Subcutaneous abdominal adipose tissue (tissue), 5 donors: Measurements from ENCODE around the gene ACOT11.

Experiments
- H3K27ac ChIP-seq: one replicate; pipeline ENCODE4 v1.7.0; 2013; ENCODE audit warnings: low read depth, mild to moderate bottlenecking, inconsistent platforms, low read length, moderate library complexity
- H3K27me3 ChIP-seq, 5 donors: one replicate each; pipeline ENCODE4 v1.7.0; 2013; ENCODE audit warnings: low read length in 5 of 5, inconsistent platforms in 1 of 5; ENCODE audit not compliant: control insufficient read depth in 5 of 5, insufficient read depth in 4 of 5
- H3K36me3 ChIP-seq, 5 donors: one replicate each; pipeline ENCODE4 v1.7.0; 2013; ENCODE audit warnings: low read length in 5 of 5; ENCODE audit not compliant: control insufficient read depth in 5 of 5, insufficient read depth in 5 of 5
- H3K4me1 ChIP-seq, 5 donors: one replicate each; pipeline ENCODE4 v1.7.0; 2013; ENCODE audit warnings: low read length in 5 of 5, mild to moderate bottlenecking in 3 of 5, moderate library complexity in 1 of 5; ENCODE audit not compliant: control insufficient read depth in 5 of 5, insufficient read depth in 5 of 5
- H3K4me3 ChIP-seq, 5 donors: one replicate each; pipeline ENCODE4 v1.7.0; 2013; ENCODE audit warnings: low read length in 5 of 5, low read depth in 1 of 5
- H3K9ac ChIP-seq, 5 donors: one replicate each; pipeline ENCODE4 v1.7.0; 2013; ENCODE audit warnings: low read length in 5 of 5, mild to moderate bottlenecking in 4 of 5, moderate library complexity in 3 of 5
- H3K9me3 ChIP-seq, 5 donors: one replicate each; pipeline ENCODE4 v1.7.0; 2013; ENCODE audit warnings: low read length in 5 of 5; ENCODE audit not compliant: control insufficient read depth in 5 of 5
- donor health status: healthy.
- donor health status: healthy.
- donor health status: healthy.
- donor health status: healthy.
- donor health status: healthy.

Gene ACOT11

DNA sequence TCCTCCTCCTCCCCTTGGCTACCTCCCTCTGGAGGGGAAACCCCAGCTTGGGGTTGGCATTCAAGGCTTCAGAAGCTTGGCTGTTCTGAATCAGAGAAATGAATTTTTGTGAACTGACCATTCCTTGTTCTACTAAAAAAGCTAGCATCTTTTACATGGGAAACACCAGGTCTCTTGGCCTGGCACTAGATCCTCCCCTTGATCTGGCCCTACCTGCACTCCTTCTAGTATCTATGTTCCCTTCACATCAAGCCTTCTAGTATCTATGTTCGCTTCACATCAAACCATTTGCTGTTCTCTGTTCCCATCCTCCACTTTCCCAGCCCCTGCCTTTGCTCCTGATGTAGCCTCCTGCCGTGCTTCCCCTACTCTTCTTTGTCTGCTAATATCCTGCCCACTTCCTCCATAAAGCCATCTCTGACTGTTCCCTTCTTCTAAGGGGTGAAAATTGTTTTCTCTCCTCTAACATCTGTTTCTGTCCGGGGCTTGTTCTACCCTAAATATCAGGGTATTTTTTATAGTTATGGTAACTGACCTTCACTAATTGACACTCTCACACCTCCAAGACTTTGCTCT lies 49.5 kb downstream of the ACOT11 start:
- Histone ChIP-seq H3K36me3 (no peaks in the 10 kb centered on the region), H3K4me3 (no peak overlapping the region), H3K27me3 (no peaks in the 10 kb centered on the region), H3K27ac (no peak overlapping the region), H3K4me1 (no peaks in the 10 kb centered on the region), H3K9ac (no peak overlapping the region), H3K9me3 (no peaks in the 10 kb centered on the region)

- H3K27me3 ChIP-seq: no peaks in the 10 kb centered on the region
- H3K9me3 ChIP-seq: no peaks in the 10 kb centered on the region
- H3K36me3 ChIP-seq: no peaks in the 10 kb centered on the region
- no peak overlapping the region for H3K9ac ChIP-seq
- H3K4me3 ChIP-seq: no peak overlapping the region
- no peaks in the 10 kb centered on the region for H3K4me1 ChIP-seq
- no peak overlapping the region for H3K27ac ChIP-seq
These were observed 51.3 kb downstream of the ACOT11 start for GRCh38 chr1:54599211-54599823.

DNA sequence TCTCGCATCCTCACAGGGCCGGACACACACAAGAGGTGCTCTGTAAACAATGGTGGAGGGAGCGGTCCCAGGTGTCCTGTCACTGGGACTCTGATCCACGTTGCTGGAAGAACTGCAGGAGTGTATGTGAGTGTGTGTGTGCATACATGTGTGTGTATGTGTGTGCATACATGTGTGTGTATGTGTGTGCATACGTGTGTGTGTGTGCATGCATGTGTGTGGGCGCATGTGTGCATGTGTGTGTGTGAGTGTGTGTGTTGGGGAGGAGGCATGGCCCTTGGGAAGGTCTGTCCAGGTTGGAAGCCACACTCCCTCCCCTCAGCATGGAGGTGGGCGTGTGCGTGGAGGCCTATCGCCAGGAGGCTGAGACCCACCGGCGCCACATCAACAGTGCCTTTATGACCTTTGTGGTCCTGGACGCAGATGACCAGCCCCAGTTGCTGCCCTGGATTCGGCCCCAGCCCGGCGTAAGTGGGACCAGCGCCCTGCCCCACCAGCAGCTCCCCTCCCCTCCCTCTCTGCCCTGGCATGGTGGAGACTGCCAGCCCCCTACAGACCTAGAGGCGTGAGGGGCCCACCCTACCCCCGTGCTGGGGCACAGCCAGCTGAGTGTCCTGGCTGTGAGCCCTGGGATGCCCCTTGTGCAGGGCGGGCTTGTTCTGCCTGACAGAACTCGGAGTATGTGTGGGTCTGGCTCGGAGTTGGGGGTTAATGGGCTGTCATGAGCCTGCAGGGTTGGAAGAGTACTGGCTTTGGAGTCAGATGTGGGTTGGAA lies 53.1 kb downstream of the ACOT11 start:
- Histone ChIP-seq H3K36me3 (no peaks in the 10 kb centered on the region), H3K4me3 (no peak overlapping the region), H3K27ac (no peak overlapping the region), H3K9me3 (no peaks in the 10 kb centered on the region), H3K27me3 (no peaks in the 10 kb centered on the region), H3K4me1 (no peaks in the 10 kb centered on the region), H3K9ac (no peak overlapping the region)

- Histone ChIP-seq H3K36me3 (no peaks in the 10 kb centered on the region), H3K4me3 (no peak overlapping the region), H3K9ac (no peak overlapping the region), H3K27ac (no peak overlapping the region), H3K4me1 (no peaks in the 10 kb centered on the region), H3K9me3 (no peaks in the 10 kb centered on the region), H3K27me3 (no peaks in the 10 kb centered on the region)
These were observed 53.7 kb downstream of the ACOT11 start for GRCh38 chr1:54601730-54602129.

- H3K27ac ChIP-seq: no peak overlapping the region
- H3K36me3 ChIP-seq: no peaks in the 10 kb centered on the region
- H3K4me3 ChIP-seq: no peak overlapping the region
- H3K9ac ChIP-seq: no peak overlapping the region
- H3K27me3 ChIP-seq: no peaks in the 10 kb centered on the region
- H3K9me3 ChIP-seq: no peaks in the 10 kb centered on the region
- no peaks in the 10 kb centered on the region for H3K4me1 ChIP-seq
These were observed 54.5 kb downstream of the ACOT11 start for GRCh38 chr1:54602554-54602953.

GRCh38 chr1:54603241-54603640 lies 55.2 kb downstream of the ACOT11 start:
- H3K9ac ChIP-seq: no peak overlapping the region
- no peaks in the 10 kb centered on the region for H3K4me1 ChIP-seq
- no peak overlapping the region for H3K4me3 ChIP-seq
- no peaks in the 10 kb centered on the region for H3K27me3 ChIP-seq
- H3K36me3 ChIP-seq: no peaks in the 10 kb centered on the region
- H3K9me3 ChIP-seq: no peaks in the 10 kb centered on the region
- no peak overlapping the region for H3K27ac ChIP-seq

- H3K27ac ChIP-seq: no peak overlapping the region
- no peaks in the 10 kb centered on the region for H3K27me3 ChIP-seq
- peaks cover 0 to 2% (median under 1%) of the 10 kb centered on the region in 5 donors for H3K4me1 ChIP-seq
- H3K36me3 ChIP-seq: no peaks in the 10 kb centered on the region
- H3K4me3 ChIP-seq: no peak overlapping the region
- H3K9me3 ChIP-seq: no peaks in the 10 kb centered on the region
- H3K9ac ChIP-seq: no peak overlapping the region
These were observed 56.0 kb downstream of the ACOT11 start for GRCh38 chr1:54604051-54604450.

DNA sequence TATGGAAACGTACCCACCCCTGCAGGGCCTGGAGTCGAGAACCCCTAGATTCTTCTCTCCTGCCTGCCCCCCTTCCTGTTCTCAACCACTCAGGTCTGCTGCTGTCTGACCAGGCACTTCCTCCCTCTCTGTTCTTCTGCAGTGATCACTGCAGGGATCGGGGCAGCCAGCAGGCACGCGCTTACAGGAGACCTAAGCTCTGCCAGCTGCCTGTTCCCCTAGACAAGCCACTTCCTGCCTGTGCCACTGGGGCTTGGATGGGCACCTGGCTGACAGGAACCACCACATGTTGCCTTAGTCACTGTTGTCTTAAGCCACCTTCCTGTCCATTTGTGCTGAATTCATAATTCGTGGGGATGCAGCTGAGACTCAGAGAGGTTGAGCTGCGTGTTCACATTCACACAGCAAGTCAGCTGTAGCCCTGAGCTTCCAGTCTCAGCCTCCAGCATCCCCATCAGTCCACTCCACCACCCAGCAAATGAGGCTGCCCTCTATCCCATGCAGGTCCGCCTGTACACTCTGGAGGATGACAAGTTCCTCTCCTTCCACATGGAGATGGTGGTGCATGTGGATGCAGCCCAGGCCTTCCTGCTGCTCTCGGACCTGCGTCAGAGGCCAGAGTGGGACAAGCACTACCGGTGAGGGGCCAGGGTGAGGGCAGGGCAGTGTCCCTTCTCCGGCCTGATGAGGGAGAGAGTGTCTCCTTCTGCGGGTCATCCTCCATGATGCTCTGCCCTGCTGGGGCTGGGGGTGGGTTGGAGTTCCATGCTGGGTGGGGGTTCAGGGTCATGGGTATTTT lies 56.7 kb downstream of the ACOT11 start:
- no peaks in the 10 kb centered on the region for H3K27me3 ChIP-seq
- H3K36me3 ChIP-seq: no peaks in the 10 kb centered on the region
- no peak overlapping the region for H3K4me3 ChIP-seq
- H3K9ac ChIP-seq: no peak overlapping the region
- H3K27ac ChIP-seq: no peak overlapping the region
- H3K4me1 ChIP-seq: peaks cover 0 to 9% (median 6%) of the 10 kb centered on the region in 5 donors
- H3K9me3 ChIP-seq: no peaks in the 10 kb centered on the region

GRCh38 chr1:54606096-54606989 lies 58.3 kb downstream of the ACOT11 start:
- Histone ChIP-seq H3K27ac (no peak overlapping the region), H3K36me3 (no peaks in the 10 kb centered on the region), H3K9ac (no peak overlapping the region), H3K4me3 (no peak overlapping the region), H3K4me1 (peaks cover 0 to 10% (median 6%) of the 10 kb centered on the region in 5 donors), H3K9me3 (no peaks in the 10 kb centered on the region), H3K27me3 (no peaks in the 10 kb centered on the region)
